G401 (cell line): ENCODE data around the gene ADAMTS18. TPM values are rescaled to one million over a fixed set of nuclear protein-coding genes. Genes with fewer than 3 reads are reported as not detected.
A peak's percentile ranks its signal among the peaks of the same experiment; 100 is the strongest.

Experiments used
- DNase-seq: peaks from one replicate; pipeline ENCODE4 v3.0.0-alpha.2; 2015; ENCODE audit warnings: low spot score
- in situ Hi-C: cut with HindIII; loops from 2 replicates; pipeline ENCODE4 v1.10.0; 2016; ENCODE audit warnings: low sequenced_read_pairs, mixed read lengths
- total RNA-seq: library from RNA; depleted of rRNA; stranded (reverse); fragments of >200 nt; shearing (Covaris generic); gene quantifications from 2 replicates; pipeline ENCODE4 v1.2.3, GENCODE V29; 2014

ADAMTS18 gene
- total RNA-seq, 1 experiment from 2014 or later: not detected

- in situ Hi-C loops: no loop called here
- no peak for DNase-seq
Observed at GRCh38 chr16:77335652-77336234, 99.1 kb downstream of the ADAMTS18 start.

DNA sequence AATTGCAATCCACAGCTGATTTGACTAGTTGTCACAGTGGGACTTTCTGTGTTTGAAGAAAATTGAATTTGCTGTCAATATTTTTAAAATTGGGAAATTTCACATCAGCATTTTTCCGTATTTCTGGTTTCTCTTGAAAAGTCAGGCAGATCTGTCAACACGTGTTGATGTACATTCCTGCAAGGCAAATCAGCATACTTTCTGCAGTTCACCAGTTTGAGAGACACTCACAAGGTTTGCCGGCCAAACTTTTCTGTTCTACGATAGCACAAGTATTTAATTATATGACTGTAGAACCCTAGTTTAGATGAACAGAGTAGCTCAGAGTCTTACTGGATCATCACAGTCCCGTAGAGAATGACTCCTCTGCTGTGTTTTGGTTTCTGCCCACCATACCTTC lies 102.0 kb downstream of the ADAMTS18 start:
- DNase-seq: no peak
- in situ Hi-C loops: no loop called here

DNA sequence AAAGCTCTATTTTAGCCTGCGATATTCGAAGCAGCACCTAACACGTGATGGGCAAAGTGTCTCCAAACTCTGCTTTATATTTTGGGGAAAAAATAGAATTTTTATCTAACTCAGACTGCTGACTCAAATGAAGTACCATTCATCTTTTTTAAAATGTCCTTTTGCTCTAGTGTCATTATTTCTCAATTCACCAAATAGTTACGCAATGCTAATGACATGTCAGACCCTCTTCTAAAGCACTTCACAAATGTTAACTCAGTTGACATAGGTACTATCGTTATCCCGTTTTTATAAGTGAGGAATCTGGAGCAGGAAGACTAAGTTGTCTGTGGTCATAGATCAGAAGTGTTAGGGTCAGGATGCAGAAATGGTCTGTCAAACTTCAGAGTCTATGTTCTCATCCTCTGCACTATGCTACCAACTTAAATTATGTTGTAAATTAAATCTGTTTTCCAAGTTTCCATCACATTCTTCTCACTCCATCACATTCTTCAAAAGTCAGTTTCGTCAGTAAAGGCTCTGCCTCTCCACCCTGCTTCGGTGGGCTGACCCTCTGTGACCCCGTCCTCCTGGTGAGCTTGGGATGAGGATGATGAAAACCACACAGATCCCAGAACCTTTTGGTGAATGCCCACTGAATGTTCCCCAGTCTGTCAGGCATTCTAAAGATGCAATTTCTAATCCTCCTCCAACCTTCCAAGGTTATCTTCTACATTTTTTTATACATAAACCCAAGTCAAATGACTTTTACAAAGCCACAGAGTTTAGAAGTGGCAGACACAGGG lies 102.8 kb downstream of the ADAMTS18 start:
- in situ Hi-C loops: no loop called here
- DNase-seq: no peak

DNA sequence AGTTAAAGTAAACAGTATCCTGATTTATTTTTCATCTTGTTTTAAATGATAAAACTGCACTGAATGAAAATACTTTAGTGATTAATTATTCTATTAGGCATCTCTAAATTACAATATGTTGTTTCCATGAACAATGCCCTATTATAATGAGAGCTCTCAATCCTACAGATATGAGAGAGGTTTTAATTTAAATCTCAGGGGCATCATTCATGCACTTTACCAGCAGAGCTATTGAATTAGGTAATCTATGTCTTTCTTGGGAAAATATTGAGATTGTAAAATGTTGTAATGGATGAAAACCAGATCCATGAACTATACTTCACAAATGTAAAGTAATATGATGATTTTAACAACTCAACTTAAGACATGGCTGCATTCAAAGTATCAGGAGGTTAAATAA lies 103.8 kb downstream of the ADAMTS18 start:
- in situ Hi-C loops: no loop called here

DNA sequence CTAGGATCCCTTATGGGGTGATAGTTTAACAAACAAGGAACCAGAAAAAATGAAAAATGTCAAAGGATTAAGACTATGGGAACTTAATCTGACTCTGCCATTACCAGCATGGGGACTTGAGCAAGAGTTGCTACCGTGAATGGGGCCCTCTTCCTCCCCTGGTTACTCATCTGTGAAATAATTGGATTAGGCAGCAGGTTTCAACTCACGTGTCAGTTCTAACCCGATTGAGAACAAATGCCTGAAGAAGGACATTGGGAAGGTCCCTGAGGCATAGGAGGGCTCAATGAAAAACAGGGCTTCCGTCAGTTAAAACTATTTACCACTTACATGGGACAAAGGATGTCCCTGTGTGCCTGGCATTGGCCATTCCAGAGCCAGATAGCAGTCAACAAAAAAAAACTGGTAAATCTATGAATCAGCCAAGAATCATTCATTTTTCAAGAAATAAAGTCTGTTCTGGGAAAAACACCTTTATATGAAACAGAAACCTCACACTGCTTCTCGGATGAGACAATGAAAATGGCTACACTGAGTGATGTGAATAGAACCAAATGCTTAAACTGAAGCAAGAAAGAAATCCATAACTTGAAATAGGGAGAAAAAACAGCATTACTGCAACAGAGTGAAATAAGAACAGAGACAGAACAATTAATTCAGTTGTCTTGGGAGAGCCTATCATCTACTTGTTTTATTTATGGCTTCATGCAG lies 104.3 kb downstream of the ADAMTS18 start:
- no peak for DNase-seq
- in situ Hi-C loops: no loop called here

More for the DNA sequence above, 103.8 kb downstream of the ADAMTS18 start:
- DNase-seq: no peak

DNA sequence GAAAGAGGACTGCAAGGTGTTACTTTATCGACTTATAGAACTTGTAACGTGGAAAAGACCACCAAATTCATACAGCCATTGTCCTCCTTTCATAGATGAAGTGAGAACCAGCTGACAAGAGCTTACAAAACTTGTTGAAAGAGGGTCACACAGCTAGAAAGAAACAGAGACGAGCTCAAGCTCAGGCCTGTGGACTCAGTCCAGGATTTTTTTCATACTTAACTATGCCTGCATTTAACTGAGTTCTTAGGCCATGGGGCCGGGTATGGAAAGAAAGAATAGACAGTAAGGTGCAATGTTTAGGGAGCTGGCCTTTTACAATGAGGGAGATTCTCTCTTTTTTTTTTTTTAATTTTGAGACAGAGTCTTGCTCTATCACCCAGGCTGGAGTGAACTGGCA lies 106.1 kb downstream of the ADAMTS18 start:
- in situ Hi-C loops: no loop called here
- no peak for DNase-seq

DNA sequence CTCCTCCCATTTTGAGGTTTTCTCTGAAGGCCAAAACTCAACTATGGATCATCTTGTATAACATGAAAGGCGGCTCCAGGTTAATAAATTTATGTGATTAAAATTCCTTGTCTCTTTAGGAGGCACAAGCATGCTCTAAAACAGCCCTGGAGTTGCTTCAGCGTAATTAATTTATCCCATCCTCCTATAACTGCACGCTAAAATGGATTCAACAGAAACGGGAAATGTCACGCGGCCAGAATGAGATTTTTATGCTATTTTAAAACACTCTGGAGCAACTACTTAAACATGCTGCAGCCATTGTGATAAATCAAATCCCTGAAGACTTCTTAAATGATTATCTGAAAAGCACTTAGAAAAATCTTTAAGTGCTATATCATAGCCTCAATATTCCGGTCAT lies 106.6 kb downstream of the ADAMTS18 start:
- in situ Hi-C loops: no loop called here
- DNase-seq: no peak

GRCh38 chr16:77327717-77328116 lies 107.1 kb downstream of the ADAMTS18 start:
- DNase-seq: no peak
- in situ Hi-C loops: no loop called here

- no peak for DNase-seq
- in situ Hi-C loops: no loop called here
Observed at GRCh38 chr16:77324729-77325128, 110.1 kb downstream of the ADAMTS18 start.

DNA sequence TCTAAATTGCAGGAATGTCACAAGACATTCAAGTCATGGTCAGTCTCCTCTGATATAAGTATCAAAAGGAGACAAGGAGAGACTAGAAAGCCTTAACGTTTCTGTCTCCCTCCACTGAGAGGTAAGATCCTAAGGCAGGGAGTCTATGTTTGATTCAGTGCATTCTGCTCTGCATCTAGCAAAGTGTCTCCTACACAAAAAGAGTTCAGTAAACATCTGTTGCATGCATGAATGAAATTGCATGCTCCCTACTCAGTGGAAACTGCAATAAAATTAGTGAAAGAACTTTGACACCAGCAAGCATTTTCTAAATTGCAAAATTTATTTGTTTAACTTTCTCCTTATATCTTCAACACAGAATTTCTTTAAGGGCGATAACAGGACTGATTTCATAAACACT lies 111.1 kb downstream of the ADAMTS18 start:
- DNase-seq: no peak
- in situ Hi-C loops: no loop called here

GRCh38 chr16:77322757-77323156 lies 112.1 kb downstream of the ADAMTS18 start:
- no peak for DNase-seq
- in situ Hi-C loops: no loop called here

DNA sequence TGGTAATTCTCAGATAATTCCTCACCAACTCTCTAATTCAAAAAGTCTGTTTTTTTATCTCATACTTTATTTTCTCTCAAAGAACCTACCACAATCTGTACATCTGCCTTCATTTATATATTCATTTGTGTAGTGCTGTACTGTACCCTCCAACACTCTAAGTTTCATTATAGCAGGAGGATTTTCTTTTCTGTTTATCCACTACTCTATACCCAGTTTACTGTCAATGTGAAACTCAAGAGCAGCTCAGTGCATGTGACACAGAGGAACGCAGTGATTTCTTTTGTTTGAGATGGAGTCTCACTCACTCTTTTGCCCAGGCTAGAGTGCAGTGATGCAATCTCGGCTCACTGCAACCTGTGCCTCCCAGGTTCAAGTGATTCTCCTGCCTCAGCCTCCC lies 117.8 kb downstream of the ADAMTS18 start:
- DNase-seq: no peak
- in situ Hi-C loops: no loop called here

- no peak for DNase-seq
- in situ Hi-C loops: no loop called here
Observed at GRCh38 chr16:77310877-77311276, 124.0 kb downstream of the ADAMTS18 start.

DNA sequence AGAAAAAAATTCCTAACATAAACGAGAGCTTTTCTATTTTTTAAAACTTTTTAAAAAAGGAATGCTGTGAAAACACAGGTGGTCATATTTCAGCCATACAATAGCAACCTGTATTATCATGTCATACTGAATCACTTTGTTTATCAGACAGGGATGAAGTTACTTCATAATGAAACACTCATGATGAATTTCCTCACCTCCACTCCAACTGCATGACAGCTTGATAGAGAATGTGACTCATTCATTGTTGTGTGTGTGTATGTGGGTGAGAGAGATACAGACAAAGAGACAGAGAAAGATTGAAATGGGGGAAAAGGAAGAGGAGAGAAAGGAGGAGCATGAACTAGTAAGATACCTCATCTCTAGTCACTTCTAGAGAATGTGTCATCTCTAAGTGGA lies 126.7 kb downstream of the ADAMTS18 start:
- in situ Hi-C loops: no loop called here
- DNase-seq: no peak

GRCh38 chr16:77307426-77308162 lies 127.2 kb downstream of the ADAMTS18 start:
- in situ Hi-C loops: no loop called here
- no peak for DNase-seq

DNA sequence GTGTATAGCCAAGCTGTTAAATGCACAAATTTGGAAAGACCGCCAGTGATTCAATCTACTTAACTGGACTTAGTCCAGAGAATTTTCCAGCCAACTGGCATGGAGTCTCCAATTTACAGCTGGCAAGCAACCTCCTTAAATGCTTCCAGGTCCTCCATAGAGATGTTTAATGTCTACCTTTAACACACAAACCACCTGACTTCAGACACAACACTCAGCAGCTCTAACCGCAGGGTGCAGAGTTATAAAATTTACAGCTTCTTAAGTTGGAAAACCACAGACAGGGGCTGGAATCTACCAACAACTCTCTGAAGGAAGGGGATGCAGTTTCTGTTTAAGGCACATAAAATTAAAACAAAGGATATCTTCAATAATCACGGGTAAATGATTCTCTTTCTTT lies 128.8 kb downstream of the ADAMTS18 start:
- in situ Hi-C loops: no loop called here
- DNase-seq: peak; percentile 43

GRCh38 chr16:77304877-77305276 lies 130.0 kb downstream of the ADAMTS18 start:
- DNase-seq: no peak
- in situ Hi-C loops: no loop called here

- in situ Hi-C loops: no loop called here
- DNase-seq: no peak
Observed at GRCh38 chr16:77304134-77304533, 130.7 kb downstream of the ADAMTS18 start.

- no peak for DNase-seq
Observed at GRCh38 chr16:77302674-77303073, 132.2 kb downstream of the ADAMTS18 start.

GRCh38 chr16:77302249-77302648 lies 132.6 kb downstream of the ADAMTS18 start:
- in situ Hi-C loops: no loop called here
- DNase-seq: no peak

More at GRCh38 chr16:77302674-77303073, 132.2 kb downstream of the ADAMTS18 start:
- in situ Hi-C loops: no loop called here
